Measurements from ENCODE around the gene DPH7. TPM values are rescaled to one million over a fixed set of nuclear protein-coding genes. Genes with fewer than 3 reads are reported as not detected.

The DPH7 gene
- total RNA-seq, 1 experiment from 2014 or later: 35.9 TPM

- TF ChIP-seq POLR2AphosphoS5 (IDR thresholded peaks at IDR 0.05; ENCODE audit: low read depth, low read length) (no peak; the same call in 1 of the 2 replicates), SIN3A (IDR thresholded peaks at IDR 0.05; ENCODE audit: borderline replicate concordance, insufficient read depth, low read depth, low read length) (no peak), CTCF (IDR thresholded peaks at IDR 0.05) (no peak), REST (IDR thresholded peaks at IDR 0.05; ENCODE audit: insufficient read depth in 1 of 2, low read depth in 2 of 2, low read length in 1 of 2) (no peak), TCF7L2 (IDR thresholded peaks at IDR 0.05; ENCODE audit: low read depth, low read length) (no peak)
- ATAC-seq (no peak), DNase-seq (ENCODE audit: low read depth, low spot score) (no peak)
- BruUV-seq (replicated peaks): no TSS peak
- Histone ChIP-seq H3K4me1 (ENCODE audit: control insufficient read depth, insufficient read depth, low read length) (peaks cover 51% of the 10 kb centered on the region), H3K27ac (ENCODE audit: low read length) (peak overlapping the region; percentile 29), H3K9me3 (ENCODE audit: control insufficient read depth, insufficient read depth, low read depth, low read length) (no peaks in the 10 kb centered on the region), H3K4me3 (ENCODE audit: low read depth in 2 of 2, low read length in 2 of 2) (no peak overlapping the region), H3K27me3 (ENCODE audit: control insufficient read depth, insufficient read depth, low read length) (no peaks in the 10 kb centered on the region), H3K36me3 (ENCODE audit: control insufficient read depth, insufficient read depth, low read length) (peaks cover 6% of the 10 kb centered on the region; the same call in 1 of the 2 replicates)
- ChIA-PET POLR2A (no interaction called here), CTCF (no interaction called here)
- in situ Hi-C loops (cut with HindIII; ENCODE audit: low pct_unique_long_range_greater_than_20kb, low sequenced_read_pairs) (no loop called here), intact Hi-C loops (cut with micrococcal nuclease; ENCODE audit: unreplicated experiment) (no loop called here)
These were observed 36.7 kb upstream of the DPH7 start for GRCh38 chr9:137615387-137615871.

- no peaks in the 10 kb centered on the region for H3K27me3 ChIP-seq (ENCODE audit: control insufficient read depth, insufficient read depth, low read length)
- no peak for TF ChIP-seq REST (IDR thresholded peaks at IDR 0.05; ENCODE audit: insufficient read depth in 1 of 2, low read depth in 2 of 2, low read length in 1 of 2)
- TF ChIP-seq CTCF (IDR thresholded peaks at IDR 0.05): peak; percentile 52; the same call in 1 of the 2 replicates
- ATAC-seq (no peak), DNase-seq (ENCODE audit: low read depth, low spot score) (no peak)
- POLR2A ChIA-PET: no interaction called here
- peak overlapping the region; percentile 29; the same call in 1 of the 2 replicates for H3K27ac ChIP-seq (ENCODE audit: low read length)
- CTCF ChIA-PET: no interaction called here
- in situ Hi-C loops (cut with HindIII; ENCODE audit: low pct_unique_long_range_greater_than_20kb, low sequenced_read_pairs) (no loop called here), intact Hi-C loops (cut with micrococcal nuclease; ENCODE audit: unreplicated experiment) (no loop called here)
- no peaks in the 10 kb centered on the region for H3K9me3 ChIP-seq (ENCODE audit: control insufficient read depth, insufficient read depth, low read depth, low read length)
- H3K4me1 ChIP-seq (ENCODE audit: control insufficient read depth, insufficient read depth, low read length): peaks cover 46% of the 10 kb centered on the region
- H3K4me3 ChIP-seq (ENCODE audit: low read depth in 2 of 2, low read length in 2 of 2): no peak overlapping the region
- H3K36me3 ChIP-seq (ENCODE audit: control insufficient read depth, insufficient read depth, low read length): peaks cover 6% of the 10 kb centered on the region; the same call in 1 of the 2 replicates
- BruUV-seq (replicated peaks): no TSS peak
These were observed 36.1 kb upstream of the DPH7 start for GRCh38 chr9:137614631-137615386.
